Posterior cingulate gyrus (tissue), 11 donors: ENCODE measurements around the gene SNX1.
"Not testable (repeated sequence)": the region's sequence is repeated elsewhere in the genome, so short reads cannot be mapped to it uniquely, and the experiment has no call there.

Source experiments
- DNase-seq, 10 donors: peaks; one replicate each; pipeline versions ENCODE4 v3.0.0 to v3.0.0-alpha.2; 2020 to 2021; ENCODE audit warnings: mixed read lengths in 3 of 10
- intact Hi-C: fragments of 100-400 bp; cut with DNase I; formaldehyde crosslinking; loops from one replicate; pipeline ENCODE4 v1.15.1; 2023

Gene SNX1

GRCh38 chr15:64110950-64111678 lies 15.3 kb downstream of the SNX1 start:
- no peak for DNase-seq
- intact Hi-C loops: no loop called here

DNA sequence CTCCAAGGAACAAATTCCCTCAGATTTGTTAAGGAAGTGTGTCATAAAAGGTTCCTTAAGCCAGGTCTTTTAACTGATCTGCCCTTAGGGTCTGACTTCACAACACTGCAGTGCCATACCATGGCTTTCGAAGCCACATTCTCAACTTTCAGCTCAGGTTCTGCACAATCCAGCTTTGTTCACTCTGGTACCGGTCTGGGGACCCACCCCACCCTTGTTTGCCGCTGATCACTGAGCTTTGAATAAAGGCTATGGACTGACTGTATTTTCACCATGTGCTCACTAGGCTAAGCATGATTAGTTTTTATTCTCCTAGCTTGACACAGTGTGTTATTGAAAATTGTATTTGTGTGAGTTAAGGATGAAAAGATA lies 15.9 kb downstream of the SNX1 start:
- DNase-seq: no peak

GRCh38 chr15:64112073-64112772 lies 16.4 kb downstream of the SNX1 start:
- no peak for DNase-seq
- intact Hi-C loops: no loop called here

More for the DNA sequence above, 15.9 kb downstream of the SNX1 start:
- intact Hi-C loops: no loop called here

DNA sequence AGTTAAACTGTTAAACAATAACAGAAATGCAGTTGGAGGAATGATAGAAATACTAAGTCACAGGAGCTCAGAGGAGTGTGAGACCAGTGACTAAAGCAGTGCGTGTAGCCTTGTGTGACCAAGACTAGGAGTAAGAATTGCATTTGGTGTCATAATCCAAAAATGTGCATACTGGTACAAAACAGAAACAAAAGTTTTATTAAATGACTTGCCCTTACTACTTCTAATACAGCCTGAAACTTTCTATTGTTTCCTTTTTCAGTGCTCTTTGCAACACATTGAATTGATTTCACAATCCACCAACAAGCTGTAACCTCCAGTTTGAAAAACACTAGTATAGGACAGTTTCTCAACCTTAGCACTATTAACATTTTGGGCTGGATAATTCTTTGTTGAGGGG lies 17.1 kb downstream of the SNX1 start:
- intact Hi-C loops: no loop called here
- no peak for DNase-seq

DNA sequence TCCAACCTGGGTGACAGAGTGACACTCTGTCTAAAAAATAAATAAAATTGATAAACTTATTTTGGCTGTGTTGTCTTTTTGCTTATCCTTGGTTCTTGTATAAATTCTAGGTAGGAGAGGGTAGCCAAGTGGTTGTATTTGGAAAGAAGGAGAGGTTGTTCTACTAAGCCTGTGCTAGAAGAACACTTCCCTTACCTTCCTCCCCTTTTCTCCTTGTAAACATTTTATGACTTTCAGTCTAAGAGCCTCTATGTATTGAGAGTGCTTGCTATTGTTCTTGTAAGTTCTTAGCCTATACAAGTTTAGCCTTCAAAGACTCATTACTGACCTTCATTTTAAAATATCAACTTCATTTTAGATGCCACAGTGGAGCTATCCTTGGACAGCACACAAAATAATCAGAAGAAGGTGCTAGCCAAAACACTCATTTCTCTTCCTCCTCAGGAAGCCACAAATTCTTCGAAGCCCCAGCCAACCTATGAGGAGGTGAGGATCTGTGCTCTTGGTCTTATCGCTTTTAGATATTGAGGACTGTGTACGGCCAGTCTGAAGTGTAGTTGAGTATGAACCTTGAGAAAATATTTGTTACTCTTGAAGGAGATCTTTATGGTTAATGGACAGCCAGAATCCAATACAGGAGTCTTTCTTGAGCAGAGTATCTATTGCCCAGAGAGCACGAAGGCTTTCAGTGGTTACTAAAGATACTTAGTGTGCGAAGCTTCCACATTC lies 22.1 kb downstream of the SNX1 start:
- no peak for DNase-seq
- intact Hi-C loops: no loop called here

DNA sequence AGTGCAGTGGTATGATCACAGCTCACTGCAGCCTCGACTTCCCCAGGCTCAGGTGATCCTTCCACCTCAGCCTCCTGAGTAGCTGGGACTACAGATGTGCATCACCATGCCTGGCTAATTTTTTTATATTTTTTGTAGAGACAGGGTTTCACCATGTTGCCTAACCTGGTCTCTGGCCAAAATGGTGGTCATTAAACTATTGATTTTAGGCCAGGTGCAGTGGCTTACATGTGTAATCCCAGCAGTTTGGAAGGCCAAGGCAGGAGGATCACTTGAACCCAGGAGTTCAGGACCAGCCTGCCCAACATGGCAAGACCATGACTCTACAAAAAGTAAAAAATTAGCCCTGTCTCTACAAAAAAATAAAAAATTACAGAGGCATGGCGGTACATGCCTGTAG lies 24.5 kb downstream of the SNX1 start:
- intact Hi-C loops, DNase-seq: not testable (repeated sequence)

DNA sequence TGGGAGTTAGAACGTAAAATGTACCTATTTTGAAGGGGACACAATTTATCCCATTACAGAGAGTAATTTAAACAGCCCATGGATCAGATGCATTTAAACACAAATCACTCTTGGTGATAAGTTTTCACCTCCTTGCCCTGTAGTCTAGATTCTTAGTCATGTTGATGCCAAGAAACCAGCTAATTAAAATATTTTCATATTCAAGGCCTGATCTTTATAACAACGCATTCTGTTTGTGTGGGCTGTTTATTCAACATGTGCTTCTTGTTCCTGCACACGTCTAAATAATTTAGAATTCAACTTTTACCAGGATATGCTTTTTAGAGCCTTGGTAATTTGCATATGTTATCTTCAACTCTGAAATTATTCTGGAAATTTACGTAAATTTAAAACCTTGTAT lies 25.8 kb downstream of the SNX1 start:
- no peak for DNase-seq
- intact Hi-C loops: no loop called here

DNA sequence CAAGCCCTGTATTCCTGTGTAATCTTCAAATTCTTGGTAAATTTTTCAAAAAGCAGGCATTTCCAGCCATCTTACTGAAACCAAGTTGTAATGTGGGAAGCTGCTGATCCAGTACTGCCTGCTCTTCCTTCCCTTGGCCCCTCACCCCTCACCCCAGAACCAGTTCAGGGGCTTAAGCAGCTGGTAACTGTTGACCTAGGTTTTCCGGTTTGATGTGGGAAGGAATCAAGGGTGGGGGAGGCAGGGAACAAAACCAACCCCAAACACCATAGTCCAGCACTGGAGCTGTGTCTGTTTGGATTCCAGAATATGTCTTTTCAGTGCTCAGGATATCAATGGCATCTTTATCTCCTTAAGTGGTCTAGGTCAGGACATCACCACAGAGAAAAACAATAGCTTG lies 26.7 kb downstream of the SNX1 start:
- peak in 1 of 10 donors; percentile 29 for DNase-seq

GRCh38 chr15:64122936-64123351 lies 27.2 kb downstream of the SNX1 start:
- intact Hi-C loops: no loop called here
- peak in 8 of 10 donors; percentile 58 to 96 (median 78) for DNase-seq

More for the DNA sequence above, 26.7 kb downstream of the SNX1 start:
- intact Hi-C loops: no loop called here

- intact Hi-C loops: no loop called here
- no peak for DNase-seq
Observed at GRCh38 chr15:64125978-64126377, 30.2 kb downstream of the SNX1 start.

GRCh38 chr15:64127521-64128270 lies 31.9 kb downstream of the SNX1 start:
- DNase-seq: no peak
- intact Hi-C loops: no loop called here

DNA sequence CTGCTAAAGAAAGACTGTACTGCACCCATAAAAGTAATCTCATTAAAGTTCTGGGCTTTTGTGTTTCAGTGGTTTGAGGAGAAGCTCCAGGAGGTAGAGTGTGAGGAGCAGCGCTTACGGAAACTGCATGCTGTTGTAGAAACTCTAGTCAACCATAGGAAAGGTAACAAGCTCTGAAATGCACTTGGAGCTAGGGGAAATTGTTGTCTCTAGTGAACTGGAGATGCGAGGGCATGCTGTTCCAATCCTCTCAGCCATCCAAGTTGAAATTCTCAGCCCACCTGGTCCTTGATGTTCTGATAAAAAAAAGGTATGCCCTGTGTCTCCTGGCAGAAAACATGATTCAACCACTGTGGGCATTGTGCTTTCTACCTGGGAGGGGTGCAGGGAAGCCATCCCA lies 34.4 kb downstream of the SNX1 start:
- no peak for DNase-seq

DNA sequence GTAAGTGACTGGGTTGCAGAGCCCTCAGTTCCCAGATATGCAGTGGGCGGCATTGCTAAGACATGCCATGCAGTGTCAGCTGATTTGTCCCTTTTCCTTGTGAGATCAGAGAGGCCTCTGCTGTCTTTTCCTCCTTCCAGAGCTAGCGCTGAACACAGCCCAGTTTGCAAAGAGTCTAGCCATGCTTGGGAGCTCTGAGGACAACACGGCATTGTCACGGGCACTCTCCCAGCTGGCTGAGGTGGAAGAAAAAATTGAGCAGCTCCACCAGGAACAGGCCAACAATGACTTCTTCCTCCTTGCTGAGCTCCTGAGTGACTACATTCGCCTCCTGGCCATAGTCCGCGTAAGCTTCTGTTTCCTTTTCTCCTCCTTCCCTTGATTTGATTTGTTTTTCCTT lies 35.8 kb downstream of the SNX1 start:
- intact Hi-C loops: no loop called here

More for the DNA sequence above, 34.4 kb downstream of the SNX1 start:
- intact Hi-C loops: no loop called here

DNA sequence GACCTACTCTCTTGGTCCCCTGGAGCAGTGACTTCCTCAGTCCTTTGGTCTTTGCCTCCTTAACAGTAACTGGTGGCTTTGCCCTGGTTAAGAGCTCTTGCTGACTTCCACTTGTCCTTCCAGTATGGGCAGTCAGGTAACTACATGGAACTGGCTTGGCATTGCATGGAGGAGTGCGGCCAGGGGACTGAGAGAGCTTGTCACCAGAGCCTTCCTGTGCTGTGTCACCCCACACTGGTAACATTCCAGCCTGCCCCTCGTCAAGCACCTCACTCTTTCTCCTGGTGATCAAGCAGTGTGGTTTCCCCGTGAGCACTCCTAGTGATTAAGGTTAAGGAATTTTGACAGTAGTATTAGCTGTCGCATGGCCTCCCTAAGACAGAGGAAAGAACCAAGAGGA lies 36.4 kb downstream of the SNX1 start:
- intact Hi-C loops: no loop called here
- DNase-seq: no peak

More for the DNA sequence above, 35.8 kb downstream of the SNX1 start:
- peak in 2 of 10 donors; percentile 52 to 59 for DNase-seq

DNA sequence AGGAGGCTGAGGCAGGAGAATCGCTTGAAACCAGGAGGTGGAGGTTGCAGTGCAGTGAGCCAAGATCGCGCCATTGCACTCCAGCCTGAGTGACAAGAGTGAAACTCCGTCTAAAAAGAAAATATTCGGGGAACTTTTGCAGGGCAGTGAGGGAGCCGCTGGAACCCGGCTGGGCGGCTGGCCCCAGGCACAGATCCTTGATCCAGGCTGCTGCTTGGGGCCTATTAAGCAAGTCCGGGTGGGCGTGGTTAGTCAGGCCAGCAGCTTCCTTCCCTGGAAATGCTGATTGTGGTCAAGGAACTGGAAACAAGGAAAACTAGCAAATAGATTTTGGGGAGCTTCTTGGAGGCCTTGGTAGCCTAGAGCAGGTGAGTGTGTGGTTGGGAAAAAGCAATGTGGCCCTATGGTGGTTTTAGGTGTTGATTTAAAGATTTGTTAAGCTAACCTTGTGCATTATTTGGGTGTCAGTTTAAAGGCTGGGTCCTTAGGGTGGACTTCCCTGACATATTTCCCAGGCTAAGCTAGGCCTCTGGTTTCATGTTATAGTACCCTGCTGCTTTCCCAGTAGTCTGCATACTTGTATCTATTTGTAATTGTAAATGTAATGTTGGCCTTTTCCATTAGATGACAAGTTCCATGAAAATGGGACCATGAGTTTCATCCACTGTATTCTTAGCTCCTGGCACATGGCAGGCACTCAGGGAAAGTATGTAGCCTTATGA lies 38.0 kb downstream of the SNX1 start:
- intact Hi-C loops: no loop called here
- no peak for DNase-seq

GRCh38 chr15:64134345-64134829 lies 38.6 kb downstream of the SNX1 start:
- intact Hi-C loops: no loop called here
- peak in 9 of 10 donors; percentile 61 to 95 (median 76) for DNase-seq

- intact Hi-C loops: no loop called here
- DNase-seq: no peak
Observed at GRCh38 chr15:64136347-64136746, 40.6 kb downstream of the SNX1 start.

DNA sequence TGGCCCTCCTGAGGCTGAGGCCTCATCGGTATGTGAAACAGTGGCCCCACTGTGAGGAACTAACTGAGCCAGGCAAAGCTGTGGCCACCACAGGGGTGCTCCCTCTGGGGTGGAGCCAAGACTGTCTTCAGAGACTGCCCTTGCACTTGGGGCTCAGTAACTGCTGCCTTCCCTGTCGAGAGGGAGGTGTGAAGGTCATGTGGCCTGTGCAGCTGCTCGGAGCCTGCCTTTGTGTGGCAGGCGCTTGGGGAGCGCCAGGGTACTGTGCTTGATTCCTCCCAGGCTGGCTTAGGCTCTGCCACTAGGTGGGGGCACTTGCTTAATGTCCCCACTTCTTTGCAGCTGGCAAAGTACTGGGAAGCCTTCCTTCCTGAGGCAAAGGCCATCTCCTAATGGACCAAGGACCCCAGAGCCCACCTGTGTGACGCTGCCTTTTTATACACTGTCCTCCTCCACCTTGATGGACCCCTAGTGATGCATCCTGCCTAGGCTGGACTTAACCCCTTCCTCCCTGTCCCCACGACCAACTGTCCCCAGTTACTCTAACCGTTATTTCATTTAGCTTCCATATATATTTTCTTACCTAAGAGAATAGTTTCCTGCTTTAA lies 41.5 kb downstream of the SNX1 start:
- DNase-seq: peak in 6 of 10 donors; percentile 46 to 91 (median 62)
- intact Hi-C loops: no loop called here

- intact Hi-C loops: no loop called here
- DNase-seq: no peak
Observed at GRCh38 chr15:64138331-64138941, 42.7 kb downstream of the SNX1 start.
